HG03064 (cell line): ENCODE results near the gene SOX15.
"Not testable (repeated sequence)": the region's sequence is repeated elsewhere in the genome, so short reads cannot be mapped to it uniquely, and the experiment has no call there.

Experiments used
- ATAC-seq: cut with Tn5 transposase; IDR thresholded peaks from one replicate; pipeline ENCODE4 v1.9.1; 2021; ENCODE audit warnings: low read depth; ENCODE audit not compliant: unreplicated experiment

The SOX15 gene

GRCh38 chr17:7589891-7590691 lies at the start of gene SOX15:
SOX15 (minus strand) TSS chr17:7590094; CDS start chr17:7589676, 418 bp downstream.
- no peak for ATAC-seq

DNA sequence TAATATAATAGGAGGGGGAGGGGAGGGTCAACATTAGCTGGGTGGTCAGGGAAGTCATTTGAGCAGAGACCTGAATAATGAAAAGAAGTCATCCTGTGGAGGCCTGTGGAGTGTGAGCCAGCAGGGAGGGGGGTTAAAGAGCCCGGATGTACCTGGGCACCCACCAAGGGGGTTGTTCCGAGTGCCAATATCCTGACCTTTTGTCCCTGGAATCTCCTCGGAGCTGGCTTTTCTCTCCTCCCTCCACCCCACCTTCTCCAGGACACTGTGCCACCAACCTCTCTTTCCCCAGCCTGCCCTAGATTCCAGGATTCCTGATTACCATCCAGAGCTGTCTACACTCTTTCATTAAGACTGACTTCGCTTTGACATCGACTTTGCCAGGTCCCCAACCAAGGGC lies 46.3 kb upstream of the SOX15 start:
- ATAC-seq: no peak

GRCh38 chr17:7634384-7634783 lies 44.5 kb upstream of the SOX15 start:
- no peak for ATAC-seq

DNA sequence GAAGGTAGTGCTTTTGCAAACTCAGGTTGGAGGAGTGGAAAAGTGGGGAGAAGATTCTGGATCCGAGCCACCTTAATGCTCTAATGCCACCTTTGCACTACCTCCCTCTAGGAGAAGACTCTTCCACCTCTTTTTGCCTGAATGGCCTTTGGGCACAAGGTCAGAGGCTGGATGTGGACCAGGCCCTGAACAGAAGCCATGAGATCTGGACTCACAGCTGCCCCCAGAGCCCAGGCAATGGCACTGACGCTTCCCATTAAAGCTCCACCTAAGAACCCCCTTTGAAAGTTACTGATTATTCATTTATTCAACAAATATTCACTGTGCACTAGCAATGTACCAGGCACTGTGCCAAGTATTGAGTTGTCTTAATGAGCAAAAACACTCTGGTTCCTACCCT lies 43.2 kb upstream of the SOX15 start:
- ATAC-seq: no peak

GRCh38 chr17:7632492-7632894 lies 42.6 kb upstream of the SOX15 start:
- ATAC-seq: no peak

- ATAC-seq: no peak
Measured at GRCh38 chr17:7631398-7632380, 41.8 kb upstream of the SOX15 start.

- no peak for ATAC-seq
Measured at GRCh38 chr17:7629939-7630571, 40.2 kb upstream of the SOX15 start, which contains the start of gene SHBG. SHBG (plus strand) TSS chr17:7630135; CDS start chr17:7630173, 38 bp downstream.

DNA sequence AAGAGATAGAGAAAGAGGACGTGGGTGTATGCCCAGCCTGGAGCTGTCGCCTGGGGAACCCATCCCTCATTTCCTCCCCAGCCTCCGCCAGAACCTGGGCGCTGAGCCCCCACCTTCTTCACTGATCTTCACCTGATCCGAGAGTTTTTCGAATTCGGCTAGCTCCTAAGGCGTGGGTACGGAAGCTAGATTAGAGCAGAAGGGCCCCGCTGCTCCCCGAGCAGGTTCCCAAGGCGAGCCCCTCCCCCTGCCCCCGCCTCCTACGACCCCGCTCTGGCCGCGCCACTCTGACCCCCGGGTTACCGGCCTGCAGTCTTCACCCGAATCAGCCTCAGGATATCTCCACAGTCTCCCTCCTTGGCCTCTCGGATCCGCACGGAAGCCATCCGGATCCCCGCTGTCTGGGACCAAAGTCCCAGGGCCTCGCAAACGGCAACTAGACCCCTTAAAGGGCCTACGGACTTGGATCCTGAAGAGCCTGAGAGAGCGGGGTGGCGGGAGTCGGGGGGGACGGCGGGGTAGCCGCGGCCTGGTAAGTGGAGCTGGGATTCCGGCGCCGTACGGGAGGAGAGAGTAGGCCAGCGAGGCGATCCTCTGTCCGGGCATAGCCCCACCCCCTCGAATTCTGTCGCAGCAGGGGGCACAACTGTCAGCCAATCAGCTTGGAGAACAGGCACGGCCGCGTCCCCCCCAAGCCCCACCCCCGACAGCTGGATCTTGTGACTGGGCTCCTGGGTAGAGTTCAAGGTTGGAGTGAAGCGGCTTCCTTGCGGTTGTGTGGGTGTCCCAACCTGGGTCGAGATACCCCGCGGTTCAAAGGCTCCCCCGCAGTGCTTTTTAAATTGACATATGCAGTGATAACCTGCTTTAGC lies 37.6 kb upstream of the SOX15 start, which contains the start of gene SAT2:
SAT2 (minus strand) TSS at position 572 of the 872 bp plus-strand sequence; CDS start at position 386, 186 bp downstream.
- ATAC-seq: peak; percentile 66

GRCh38 chr17:7626956-7627249 lies 37.0 kb upstream of the SOX15 start:
- no peak for ATAC-seq

GRCh38 chr17:7626307-7626706 lies 36.4 kb upstream of the SOX15 start:
- ATAC-seq: no peak

DNA sequence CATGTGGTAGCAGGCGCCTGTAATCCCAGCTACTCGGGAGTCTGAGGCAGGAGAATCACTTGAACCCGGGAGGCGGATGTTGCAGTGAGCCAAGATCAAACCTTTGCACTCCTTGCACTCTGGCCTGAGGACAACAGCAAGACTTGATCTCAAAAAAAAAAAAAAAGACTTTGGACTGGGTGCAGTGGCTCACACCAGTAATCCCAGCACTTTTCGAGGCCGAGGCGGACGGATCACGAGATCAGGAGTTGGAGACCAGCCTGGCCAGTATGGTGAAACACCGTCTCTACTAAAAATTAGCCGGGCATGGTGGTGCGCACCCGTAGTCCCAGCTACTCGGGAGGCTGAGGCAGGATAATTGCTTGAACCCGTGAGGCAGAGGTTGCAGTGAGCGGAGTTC lies 35.9 kb upstream of the SOX15 start:
- not testable (repeated sequence) for ATAC-seq

DNA sequence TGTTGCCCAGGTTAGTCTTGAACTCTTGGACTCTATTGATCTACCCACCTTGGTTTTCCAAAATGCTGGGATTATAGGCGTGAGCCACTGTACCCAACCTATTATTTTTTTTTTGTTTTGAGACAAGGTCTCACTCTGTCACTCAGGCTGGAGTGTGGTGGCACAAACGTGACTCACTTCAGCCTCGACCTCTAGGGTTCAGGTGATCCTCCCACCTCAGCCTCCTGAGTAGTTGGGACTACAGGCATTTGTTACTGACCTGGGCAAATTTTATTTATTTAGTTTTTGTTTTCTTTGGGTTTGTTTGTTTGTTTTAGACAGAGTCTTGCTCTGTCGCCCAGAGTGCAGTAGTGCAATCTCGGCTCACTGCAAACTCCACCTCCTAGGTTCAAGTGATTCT lies 33.8 kb upstream of the SOX15 start:
- no peak for ATAC-seq

- no peak for ATAC-seq
Measured at GRCh38 chr17:7620835-7621234, 30.9 kb upstream of the SOX15 start.

DNA sequence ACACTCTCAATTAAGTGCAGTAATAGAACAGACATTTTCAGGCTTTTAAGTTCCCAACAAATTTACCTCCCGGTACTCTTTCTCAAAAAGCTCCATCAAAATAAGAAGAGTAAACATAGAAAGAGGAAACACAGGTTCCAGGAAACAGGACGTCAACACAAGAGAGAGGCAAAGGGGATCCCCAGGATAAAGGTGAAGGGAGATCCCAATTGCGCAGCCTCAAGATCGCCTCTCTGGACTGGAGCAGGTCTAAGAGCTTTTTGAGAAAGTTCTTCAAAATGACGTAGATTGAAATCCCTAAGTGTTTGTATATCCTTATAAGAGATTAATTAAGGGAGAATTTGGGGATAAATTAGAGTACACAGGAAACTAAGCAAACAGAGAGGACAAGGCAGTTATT lies 28.7 kb upstream of the SOX15 start:
- ATAC-seq: no peak

DNA sequence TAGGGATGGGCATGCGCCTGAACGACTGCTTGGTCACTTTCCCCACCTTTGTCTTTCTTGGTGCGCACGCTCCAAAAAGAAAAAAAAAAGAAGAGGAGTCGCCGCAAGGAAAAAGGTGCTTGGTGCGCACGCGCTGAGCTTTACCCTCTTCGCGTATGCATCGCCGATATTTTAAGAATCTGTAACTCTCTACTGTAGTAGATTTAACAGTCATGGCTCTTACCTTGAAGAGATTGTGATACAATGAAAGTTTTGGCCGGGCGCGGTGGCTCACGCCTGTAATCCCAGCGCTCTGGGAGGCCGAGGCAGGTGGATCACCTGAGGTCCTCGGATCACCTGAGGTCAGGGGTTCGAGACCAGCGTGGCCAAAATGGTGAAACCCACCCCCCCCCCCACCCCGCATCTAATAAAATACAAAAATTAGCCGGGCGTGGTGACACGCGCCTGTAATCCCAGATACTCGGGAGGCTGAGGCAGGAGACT lies 25.4 kb upstream of the SOX15 start:
- no peak for ATAC-seq

GRCh38 chr17:7614425-7615264 lies 24.8 kb upstream of the SOX15 start, which contains the start of gene FXR2:
FXR2 (minus strand) TSS chr17:7614897; CDS start chr17:7614532, 365 bp downstream.
- ATAC-seq: peak; percentile 79

DNA sequence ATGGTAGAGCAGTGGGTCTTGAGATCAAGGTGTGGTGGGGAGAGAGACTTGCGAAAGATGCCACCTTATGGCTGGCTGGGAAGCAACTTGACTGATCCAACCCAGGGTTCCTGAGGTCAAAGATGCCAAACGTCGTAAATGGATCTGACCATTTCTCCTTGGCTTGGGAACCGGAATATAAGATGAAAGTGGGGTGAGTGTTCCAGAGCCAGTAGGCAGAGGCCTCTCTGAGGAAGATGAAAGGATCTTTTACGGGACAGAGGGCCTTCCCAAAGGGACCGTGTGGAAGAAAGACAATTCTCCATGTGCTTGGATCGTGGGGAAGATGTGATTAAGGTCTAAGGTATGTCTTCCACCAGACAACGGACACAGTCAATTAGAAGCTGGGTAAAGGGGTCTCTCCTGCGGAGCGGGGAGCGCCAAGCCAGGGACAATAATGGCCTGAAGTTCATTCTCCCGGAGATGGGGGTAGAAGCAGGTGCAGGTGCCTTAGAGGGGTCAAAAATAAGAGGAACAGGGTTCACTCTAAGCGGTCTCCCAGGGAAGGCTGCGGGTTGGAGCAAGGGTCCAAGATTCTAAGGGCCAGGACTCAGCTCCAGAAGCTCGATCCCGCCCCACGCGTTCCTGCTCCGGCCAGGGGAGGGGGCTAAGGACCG lies 24.0 kb upstream of the SOX15 start:
- ATAC-seq: no peak

DNA sequence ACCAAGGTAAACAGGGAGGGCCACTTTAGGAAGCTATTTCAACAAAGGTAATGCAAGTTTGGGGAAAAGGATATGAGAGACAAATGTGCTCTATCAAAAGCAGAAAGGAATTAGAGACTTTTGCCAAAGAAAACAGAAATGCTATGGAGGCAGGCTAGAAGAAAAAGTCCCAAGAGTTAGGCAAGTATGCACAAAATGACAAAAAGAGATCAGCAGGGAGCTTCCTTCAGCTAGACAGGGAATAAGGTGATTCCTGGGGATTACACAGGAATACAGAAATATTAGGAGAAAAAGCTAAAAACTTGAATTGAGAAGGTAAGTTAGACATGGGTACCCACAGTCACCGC lies 22.4 kb upstream of the SOX15 start:
- no peak for ATAC-seq
